H1 (cell line): ENCODE data around the gene TMPRSS9.

Experiments
- CTCF ChIP-seq, 3 experiments: IDR thresholded peaks; 1 replicate in 2 of 3; 2 replicates in 1 of 3; pipeline versions ENCODE4 v1.5.1 to v1.6.1; 2011; ENCODE audit warnings: low read length in 3 of 3, mild to moderate bottlenecking in 3 of 3, inconsistent platforms in 2 of 3, low read depth in 1 of 3, moderate library complexity in 1 of 3; ENCODE audit not compliant: insufficient read depth in 1 of 3; ENCODE audit errors: control extremely low read depth in 1 of 3
- GABPA ChIP-seq: IDR thresholded peaks from 2 replicates; pipeline ENCODE4 v1.6.1; 2011; ENCODE audit warnings: mild to moderate bottlenecking, low read length, moderate library complexity, borderline replicate concordance; ENCODE audit not compliant: insufficient read depth

GRCh38 chr19:2380567-2380966 lies 20.5 kb downstream of the TMPRSS9 start:
- TF ChIP-seq CTCF (IDR thresholded peaks at IDR 0.05; ENCODE audit: control extremely low read depth in 1 of 3, insufficient read depth in 1 of 3, low read depth in 1 of 3, low read length in 3 of 3) (no peak), GABPA (no peak)
